Suprapubic skin (tissue), 4 donors: Measurements from ENCODE around the gene BPIFA2.

Experiments used
- EP300 ChIP-seq: sonication (generic); formaldehyde crosslinking; IDR thresholded peaks from one replicate; pipeline ENCODE4 v1.6.1; 2017; ENCODE audit warnings: antibody characterized with exemption
- POLR2A ChIP-seq, 2 donors: fragments of 450-650 bp; IDR thresholded peaks; one replicate each; pipeline ENCODE4 v1.6.1; 2017; ENCODE audit warnings: antibody characterized with exemption in 2 of 2, mild to moderate bottlenecking in 2 of 2, moderate library complexity in 2 of 2
- POLR2AphosphoS5 ChIP-seq, 3 donors: sonication (generic); formaldehyde crosslinking; IDR thresholded peaks; one replicate each; pipeline ENCODE4 v1.6.1; 2017; ENCODE audit warnings: antibody characterized with exemption in 3 of 3
- TF ChIP-seq, protein P1 (sequence below), 2 donors: fragments of 200-600 bp in 1 of 2; fragments of 450-650 bp in 1 of 2; sonication (generic) in 1 of 2; IDR thresholded peaks; one replicate each; pipeline ENCODE4 v1.5.1; 2016 to 2019; ENCODE audit warnings: antibody characterized with exemption in 2 of 2, mild to moderate bottlenecking in 1 of 2, moderate library complexity in 1 of 2

DNA sequence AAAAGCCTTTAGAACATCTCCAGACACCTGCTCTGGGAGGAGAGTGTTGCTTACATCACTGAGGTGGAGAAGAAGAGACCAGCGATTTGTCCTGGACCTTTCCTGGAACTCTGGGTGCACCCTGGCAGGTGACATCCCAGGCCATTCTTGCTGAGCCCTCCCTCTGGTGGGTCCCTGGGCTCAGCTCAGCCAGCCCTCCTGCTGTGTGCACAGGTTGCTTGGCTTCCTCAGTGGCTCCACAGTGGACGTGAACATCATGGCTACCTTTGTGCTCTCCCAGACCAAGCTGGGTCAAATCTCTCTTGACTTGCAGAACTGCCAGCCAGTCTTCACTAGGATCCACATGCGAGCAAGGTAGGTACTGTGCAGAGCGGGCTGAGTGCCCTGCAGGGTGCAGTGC, 19.9 kb upstream of the BPIFA2 start:
- TF ChIP-seq POLR2A (IDR thresholded peaks at IDR 0.05) (no peak), EP300 (no peak), POLR2AphosphoS5 (IDR thresholded peaks at IDR 0.05) (no peak)
- TF ChIP-seq, protein P1, sequence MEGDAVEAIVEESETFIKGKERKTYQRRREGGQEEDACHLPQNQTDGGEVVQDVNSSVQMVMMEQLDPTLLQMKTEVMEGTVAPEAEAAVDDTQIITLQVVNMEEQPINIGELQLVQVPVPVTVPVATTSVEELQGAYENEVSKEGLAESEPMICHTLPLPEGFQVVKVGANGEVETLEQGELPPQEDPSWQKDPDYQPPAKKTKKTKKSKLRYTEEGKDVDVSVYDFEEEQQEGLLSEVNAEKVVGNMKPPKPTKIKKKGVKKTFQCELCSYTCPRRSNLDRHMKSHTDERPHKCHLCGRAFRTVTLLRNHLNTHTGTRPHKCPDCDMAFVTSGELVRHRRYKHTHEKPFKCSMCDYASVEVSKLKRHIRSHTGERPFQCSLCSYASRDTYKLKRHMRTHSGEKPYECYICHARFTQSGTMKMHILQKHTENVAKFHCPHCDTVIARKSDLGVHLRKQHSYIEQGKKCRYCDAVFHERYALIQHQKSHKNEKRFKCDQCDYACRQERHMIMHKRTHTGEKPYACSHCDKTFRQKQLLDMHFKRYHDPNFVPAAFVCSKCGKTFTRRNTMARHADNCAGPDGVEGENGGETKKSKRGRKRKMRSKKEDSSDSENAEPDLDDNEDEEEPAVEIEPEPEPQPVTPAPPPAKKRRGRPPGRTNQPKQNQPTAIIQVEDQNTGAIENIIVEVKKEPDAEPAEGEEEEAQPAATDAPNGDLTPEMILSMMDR (IDR thresholded peaks at IDR 0.05), result no peak
